CD4-positive, alpha-beta T cell treated with Interleukin-17A for 4 hours (primary cell): Measurements from ENCODE around the gene SHKBP1.
"Not testable (repeated sequence)": the region's sequence is repeated elsewhere in the genome, so short reads cannot be mapped to it uniquely, and the experiment has no call there.

Source experiments
- DNase-seq: peaks from one replicate; pipeline ENCODE4 v3.0.0-alpha.2; 2020; ENCODE audit warnings: mixed read lengths

Gene SHKBP1

DNA sequence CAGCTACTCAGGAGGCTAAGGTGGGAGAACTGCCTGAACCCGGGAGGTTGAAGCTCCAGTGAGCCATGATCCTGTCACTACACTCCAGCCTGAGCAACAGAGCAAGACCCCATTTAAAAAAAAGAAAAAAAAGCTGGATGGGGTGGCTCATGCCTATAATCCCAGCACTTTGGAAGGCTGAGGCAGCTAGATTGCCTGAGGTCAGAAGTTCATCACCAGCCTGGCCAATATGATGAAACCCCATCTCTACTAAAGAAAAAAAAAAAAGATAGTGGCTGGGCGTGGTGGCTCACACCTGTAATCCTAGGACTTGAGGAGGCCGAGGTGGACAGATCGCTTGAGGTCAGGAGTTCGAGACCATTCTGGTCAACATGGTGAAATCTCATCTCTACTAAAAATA is 39.5 kb downstream of the SHKBP1 start:
- DNase-seq, result no peak

DNA sequence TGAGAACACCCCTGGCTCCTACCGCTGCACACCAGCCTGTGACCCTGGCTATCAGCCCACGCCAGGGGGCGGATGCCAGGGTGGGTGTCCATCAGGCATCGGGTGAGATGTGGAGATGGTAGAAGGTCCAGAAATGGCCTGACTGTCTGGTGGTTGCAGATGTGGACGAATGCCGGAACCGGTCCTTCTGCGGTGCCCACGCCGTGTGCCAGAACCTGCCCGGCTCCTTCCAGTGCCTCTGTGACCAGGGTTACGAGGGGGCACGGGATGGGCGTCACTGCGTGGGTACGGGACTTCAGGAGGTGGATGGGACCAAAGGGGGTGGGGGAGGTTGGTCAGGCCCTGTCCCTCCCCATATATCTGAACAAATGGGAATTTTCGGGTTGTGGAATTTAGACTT is 40.3 kb downstream of the SHKBP1 start:
- DNase-seq, result no peak

DNA sequence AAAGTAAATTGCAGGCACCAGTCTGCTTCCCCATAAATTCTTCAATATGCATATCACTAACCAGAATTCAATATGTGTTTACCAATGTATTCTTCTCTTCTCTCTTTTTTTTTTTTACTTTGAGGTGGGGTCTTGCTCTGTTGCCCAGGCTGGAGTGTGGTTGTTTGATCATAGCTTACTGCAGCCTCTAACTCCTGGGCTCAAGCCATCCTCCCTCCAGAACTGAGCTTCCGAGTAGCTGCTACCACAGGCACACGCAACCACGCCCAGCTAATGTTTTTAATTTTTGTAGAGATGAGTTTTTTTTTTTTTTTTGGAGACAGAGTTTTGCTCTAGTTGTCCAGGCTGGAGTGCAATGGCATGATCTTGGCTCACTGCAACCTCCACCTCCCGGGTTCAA is 41.3 kb downstream of the SHKBP1 start:
- DNase-seq, result no peak

DNA sequence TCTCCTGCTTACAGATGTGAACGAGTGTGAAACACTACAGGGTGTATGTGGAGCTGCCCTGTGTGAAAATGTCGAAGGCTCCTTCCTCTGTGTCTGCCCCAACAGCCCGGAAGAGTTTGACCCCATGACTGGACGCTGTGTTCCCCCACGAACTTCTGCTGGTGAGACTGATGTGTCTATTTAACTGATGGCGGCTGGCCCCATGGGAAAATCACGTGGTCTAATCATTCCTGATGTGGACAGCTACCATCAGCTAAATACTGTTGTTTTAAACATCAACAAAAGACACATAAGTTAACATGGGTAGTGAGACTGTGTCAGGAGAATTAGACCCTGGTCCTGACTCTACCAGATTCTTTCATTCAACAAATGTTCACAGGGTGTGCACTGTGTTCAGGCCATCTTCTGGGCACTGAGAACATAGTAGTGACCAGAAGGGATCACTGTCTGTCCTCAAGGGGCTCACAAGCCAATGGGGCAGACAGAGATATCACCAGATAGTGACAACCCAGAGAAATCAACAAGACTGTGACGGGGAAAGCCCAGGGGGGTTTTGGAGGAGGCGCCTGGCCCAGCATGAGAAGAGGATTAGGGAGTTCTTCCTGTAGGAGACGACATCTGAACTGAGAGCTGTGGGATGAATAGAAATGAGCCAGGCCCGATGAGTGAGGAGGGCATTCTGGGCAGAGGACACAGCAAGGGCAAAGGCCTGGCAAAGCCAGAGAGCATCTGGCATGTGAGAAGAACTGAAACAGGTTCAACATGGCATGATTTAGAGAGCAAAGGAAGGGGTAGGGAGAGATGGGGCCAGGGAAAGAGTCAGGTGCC is 42.9 kb downstream of the SHKBP1 start:
- DNase-seq, result no peak

DNA sequence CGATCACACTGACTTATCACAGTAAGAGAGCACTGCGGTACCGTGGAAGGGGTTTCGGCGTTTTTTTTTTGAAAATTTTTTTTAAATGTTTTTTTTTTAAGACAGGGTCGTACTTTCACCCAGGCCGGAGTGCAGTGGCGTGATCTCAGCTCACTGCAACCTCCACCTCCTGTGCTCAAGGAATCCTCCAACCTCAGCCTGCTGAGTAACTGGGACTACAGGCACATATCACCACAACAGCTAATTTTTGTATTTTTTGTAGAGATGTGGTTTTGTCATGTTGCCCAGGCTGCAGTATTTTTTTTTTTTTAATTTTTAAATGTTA is 43.5 kb downstream of the SHKBP1 start:
- no peak for DNase-seq

DNA sequence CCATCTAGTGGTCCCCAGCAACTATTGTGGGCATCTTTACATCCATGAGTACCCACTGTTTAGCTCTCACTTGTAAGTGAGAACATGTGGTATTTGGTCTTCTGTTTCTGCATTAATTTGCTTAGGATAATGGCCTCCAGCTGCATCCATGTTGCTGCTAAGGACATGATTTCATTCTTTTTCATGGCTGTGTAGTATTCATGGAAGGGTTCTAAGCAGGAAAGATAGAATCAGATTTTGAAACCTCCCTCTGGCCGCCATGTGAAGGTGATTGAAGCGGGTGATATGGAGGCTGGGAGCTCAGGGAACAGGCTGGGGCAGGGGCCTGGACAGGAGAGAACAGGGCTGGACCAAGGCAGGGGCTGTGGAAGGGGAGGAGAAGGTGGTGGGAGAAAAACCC is 44.6 kb downstream of the SHKBP1 start:
- no peak for DNase-seq

DNA sequence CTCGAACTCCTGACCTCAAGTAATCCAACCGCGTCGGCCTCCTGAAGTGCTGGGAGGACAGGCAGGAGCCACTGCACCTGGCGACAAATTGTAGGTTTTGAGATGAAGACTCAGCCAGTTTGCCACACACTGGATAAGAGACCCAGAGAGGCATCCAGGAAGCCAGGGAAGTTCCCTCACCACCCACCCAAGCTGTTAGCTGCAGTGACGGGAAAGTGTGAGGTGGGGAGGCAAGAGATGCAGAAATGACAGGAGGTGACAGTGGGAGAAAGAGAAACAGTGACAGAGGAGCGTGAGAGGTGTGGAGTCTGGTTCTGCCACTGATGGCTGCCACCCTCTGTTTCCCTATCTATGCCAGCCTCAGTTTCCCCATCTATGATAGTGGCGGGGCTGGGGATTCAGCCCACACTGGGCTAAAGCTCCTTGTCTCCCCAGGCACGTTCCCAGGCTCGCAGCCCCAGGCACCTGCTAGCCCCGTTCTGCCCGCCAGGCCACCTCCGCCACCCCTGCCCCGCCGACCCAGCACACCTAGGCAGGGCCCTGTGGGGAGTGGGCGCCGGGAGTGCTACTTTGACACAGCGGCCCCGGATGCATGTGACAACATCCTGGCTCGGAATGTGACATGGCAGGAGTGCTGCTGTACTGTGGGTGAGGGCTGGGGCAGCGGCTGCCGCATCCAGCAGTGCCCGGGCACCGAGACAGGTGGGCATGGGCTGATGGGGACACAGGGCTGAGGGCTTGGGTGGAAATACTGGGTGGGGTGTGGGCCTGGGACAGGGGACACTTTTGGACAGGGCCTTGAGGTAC is 45.5 kb downstream of the SHKBP1 start:
- no peak for DNase-seq

DNA sequence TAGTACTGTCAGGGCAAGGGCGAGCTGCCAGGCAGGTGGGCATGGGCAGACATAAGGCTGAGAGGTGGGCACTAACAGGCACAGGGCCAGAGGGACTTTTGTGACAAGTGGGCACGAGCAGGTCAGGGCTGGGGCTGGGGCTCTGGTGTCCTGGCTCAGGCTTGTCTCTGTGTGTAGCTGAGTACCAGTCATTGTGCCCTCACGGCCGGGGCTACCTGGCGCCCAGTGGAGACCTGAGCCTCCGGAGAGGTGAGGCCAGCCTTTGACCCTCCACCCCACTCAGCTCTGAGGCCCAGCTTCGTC is 46.1 kb downstream of the SHKBP1 start:
- no peak for DNase-seq

DNA sequence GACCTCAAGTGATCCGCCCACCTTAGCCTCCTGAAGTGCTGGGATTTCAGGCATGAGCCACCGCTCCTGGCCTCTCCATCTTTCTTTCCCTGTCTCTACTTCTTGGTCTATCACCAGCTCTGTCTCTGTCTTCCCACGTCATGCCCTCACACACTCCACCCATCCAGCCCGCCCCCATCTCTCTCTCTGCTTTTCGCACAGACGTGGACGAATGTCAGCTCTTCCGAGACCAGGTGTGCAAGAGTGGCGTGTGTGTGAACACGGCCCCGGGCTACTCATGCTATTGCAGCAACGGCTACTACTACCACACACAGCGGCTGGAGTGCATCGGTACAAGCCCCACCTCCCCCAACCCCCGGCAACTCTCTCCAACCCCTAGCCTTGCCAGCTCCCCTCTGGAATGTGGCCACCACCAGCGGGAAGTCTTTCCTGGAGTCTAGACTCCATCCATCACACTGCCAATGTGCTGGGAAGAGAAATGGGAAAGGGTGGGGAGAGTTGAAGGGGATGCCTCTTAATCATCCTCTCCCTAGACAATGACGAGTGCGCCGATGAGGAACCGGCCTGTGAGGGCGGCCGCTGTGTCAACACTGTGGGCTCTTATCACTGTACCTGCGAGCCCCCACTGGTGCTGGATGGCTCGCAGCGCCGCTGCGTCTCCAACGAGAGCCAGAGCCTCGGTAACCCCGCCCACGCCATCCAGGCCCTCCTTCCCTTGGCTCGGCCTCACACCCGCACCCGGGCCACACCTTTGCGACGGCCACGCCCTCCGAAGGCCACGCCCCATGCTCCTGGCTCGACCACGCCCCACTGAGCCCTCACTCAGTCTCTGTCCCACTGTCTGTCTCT is 47.0 kb downstream of the SHKBP1 start:
- DNase-seq, result no peak

DNA sequence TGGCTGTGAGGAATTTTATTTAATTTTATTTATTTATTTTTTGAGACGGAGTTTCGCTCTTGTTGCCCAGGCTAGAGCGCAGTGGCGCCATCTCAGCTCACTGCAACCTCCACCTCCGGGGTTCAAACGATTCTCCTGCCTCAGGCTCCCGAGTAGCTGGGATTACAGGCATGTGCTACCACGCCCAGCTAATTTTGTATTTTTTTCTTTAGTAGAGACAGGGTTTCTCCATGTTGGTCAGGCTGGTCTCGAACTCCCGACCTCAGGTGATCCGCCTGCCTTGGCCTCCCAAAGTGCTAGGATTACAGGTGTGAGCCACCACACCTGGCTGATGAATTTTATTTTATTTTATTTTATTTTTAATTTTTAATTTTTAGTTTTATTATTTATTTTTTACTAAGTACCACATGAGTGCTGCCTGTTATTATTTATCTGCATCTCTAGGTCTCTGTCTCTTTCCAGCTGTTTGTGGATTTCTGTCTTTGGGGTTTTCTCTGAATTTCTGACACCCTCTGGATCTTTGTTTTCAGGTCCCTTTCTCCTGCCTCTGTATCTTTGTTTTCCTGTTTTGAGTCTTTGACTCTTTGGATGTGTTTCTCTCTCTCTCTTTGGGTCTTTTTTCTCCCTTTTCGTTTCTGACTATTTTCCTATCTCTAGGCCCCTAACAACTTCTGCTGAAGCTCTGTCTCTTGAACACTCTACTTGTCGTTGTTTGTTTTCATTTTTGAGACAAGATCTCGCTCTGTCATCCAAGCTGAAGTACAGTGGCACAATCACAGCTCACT is 47.9 kb downstream of the SHKBP1 start:
- DNase-seq, result not testable (repeated sequence)

DNA sequence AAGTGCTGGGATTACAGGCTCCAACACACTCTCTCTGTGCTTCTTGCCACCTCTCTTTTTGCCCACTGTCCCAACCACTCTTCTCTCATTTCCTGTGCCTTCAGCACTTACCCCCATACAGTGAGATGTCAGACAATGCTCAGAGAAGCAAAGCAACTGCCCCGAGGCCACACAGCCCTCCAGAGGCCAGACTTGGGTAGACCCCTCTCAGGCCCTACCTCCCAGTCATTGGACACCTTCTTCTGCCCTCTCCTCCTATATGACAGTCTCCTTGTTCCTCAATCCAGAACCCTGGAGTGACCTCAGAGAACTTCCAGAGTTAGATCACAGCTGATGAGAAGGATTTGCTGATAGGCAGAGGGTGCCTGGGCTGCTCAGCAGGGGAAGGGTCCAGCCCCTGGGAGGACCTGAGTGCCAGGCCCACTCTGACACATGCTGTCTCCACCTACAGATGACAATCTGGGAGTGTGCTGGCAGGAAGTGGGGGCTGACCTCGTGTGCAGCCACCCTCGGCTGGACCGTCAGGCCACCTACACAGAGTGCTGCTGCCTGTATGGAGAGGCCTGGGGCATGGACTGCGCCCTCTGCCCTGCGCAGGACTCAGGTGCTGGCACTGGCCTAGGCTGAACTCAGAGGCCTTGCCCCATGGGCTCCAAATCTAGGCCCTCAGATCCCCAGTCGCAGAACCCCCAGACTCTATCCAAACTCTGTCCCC is 48.9 kb downstream of the SHKBP1 start:
- no peak for DNase-seq

DNA sequence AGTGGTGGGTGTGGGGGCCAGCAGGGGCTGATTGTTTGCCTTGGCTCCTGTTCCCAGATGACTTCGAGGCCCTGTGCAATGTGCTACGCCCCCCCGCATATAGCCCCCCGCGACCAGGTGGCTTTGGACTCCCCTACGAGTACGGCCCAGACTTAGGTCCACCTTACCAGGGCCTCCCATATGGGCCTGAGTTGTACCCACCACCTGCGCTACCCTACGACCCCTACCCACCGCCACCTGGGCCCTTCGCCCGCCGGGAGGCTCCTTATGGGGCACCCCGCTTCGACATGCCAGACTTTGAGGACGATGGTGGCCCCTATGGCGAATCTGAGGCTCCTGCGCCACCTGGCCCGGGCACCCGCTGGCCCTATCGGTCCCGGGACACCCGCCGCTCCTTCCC is 50.2 kb downstream of the SHKBP1 start:
- no peak for DNase-seq

DNA sequence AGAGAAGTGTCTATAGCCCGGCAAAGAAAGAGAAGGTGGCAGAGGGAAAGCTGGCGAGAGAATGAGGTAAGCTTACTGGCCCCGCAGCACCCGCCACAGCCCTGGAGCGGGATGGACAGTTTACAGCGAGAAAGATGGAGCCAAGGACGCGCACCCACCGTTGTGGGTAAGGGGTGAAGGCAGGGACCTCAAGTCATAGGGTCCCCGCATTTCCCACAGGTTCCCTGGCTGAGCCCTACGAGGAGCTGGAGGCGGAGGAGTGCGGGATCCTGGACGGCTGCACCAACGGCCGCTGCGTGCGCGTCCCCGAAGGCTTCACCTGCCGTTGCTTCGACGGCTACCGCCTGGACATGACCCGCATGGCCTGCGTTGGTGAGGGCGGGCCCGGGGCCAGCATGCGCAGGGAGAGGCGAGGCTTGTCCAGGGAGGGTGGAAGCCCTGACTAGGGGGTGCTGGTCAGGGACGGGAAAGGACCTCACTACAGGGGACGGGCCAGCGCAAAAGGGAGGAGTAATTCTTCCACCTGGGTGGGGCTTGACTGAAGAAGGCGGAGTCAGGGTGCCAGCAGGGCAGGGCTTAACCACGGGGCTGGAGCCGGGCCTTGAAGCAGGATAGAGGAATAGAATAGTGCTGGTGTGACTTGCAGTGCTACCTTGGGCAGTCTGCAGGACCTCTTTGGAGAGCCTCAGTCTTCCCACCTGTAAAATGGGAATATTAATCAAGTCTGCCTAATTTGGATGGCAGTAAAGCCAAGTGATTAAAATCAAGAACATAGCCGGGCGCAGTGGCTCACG is 51.0 kb downstream of the SHKBP1 start:
- no peak for DNase-seq

DNA sequence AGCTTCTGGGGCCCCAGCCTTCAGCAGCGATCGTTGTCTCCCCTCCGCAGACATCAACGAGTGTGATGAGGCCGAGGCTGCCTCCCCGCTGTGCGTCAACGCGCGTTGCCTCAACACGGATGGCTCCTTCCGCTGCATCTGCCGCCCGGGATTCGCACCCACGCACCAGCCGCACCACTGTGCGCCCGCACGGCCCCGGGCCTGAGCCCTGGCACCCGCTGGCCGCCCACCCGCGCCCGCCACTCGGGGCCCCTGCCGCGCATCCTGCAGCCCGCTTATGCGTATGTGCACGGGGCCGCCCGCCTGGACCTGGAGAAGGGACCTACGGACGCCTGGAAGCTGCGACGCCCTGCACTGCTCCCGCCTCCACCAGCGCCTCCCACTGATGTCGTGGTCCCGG is 52.7 kb downstream of the SHKBP1 start:
- DNase-seq, result no peak

DNA sequence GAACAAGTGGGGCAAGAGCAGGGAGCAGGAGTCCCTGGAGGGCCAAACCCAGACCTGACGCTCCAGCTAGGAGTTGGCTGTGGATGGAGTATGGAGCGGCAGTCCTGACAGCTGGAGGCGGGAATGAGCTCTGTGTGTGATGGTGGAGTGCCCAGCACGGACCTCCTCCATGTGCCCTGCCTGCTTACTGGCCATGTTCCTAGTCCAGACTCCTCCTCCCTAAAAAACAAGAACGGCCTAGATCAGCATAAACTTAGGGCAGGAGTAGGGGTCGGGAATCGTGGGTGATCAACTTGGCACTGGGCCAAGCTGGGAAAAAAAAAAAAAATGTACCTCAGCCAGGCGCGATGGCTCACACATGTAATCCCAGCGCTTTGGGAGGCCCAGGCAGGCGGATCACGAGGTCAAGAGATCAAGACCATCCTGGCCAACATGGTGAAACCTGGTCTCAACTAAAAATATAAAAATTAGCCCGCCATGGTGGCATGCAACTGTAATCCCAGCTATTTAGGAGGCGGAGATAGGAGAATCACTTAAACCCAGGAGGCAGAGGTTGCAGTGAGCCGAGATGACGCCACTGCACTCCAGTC is 54.0 kb downstream of the SHKBP1 start:
- no peak for DNase-seq

DNA sequence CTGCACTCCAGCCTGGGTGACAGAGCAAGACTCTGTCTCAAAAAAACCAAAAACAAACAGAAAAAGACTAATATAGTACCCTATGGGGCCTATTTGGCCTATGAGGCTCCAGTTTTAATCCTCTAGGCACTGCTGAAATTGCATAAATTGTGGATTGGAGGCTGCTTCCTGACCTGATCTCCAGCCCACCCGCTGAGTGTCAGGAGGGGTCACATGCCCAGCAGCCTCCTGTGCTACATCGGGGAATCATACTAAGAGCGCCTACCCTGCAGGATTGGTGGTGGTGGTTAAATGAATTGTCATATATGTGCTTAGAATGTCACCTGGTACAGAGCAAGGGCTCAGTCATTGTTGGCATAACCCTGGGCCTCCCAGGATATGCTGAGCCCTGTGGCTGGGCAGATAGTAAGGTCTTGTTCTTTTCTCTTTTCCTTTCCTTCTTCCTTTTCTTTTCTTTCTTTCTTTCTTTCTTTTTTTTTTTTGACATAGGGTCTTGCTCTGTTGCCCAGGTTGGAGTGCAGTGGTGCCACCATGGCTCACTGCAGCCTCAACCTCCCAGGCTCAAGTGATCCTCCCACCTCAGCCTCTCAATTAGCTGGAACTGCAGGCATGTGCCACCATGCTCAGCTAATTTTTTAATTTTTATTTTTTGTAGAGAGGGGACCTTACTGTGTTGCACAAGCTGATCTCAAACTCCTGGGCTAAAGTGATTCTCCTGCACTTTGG is 55.8 kb downstream of the SHKBP1 start:
- no peak for DNase-seq

DNA sequence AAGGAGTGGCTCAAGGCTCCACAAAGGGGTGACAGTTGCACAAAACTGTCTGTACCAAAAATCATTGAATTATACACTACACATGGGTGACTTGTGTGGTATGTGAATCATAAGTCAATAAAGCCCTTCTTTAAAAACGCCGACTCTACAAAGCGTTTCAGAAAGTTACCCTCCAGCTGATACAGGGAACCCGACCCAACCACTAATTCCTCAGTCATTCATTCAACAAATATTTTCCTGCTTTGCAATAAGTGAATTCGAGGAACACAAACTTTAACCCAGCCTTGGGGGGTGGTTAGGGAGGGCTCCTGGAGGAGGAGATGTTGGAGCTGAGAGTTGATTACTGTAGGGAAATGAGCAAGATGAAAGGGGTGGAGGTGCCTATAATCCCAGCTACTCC is 56.5 kb downstream of the SHKBP1 start:
- no peak for DNase-seq

DNA sequence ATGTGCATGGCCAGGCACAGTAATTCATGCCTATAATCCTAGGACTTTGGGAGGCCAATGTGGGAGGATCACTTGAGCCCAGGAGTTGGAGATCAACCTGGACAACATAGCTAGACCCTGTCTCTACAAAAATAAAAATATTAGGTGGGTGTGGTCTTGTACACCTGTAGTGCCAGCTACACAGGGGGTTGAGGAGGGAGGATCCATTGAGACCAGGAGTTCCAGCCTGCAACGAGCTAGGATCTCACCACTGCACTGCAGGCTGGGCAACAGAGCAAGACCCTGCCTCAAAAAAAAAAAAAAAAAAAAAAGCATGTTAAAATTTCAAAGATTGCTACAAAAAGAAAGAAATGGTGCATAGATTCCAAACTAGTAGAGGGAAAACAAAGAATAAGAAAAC is 61.7 kb downstream of the SHKBP1 start:
- no peak for DNase-seq

DNA sequence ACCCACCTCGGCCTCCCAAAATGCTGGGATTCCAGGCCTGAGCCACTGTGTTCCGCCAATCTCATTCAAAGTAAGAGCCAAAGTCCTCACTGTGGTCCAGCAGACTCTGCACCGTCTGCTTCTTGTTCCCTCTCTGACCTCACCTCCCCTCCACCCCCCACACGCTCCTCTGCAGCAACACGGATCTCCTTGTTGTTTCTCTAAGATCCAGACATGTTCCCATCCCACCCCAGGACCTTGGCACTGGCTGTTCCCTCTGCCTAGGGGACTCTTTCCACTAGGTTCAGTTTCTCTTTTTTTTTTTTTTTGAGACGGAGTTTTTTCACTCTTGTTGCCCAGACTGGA is 62.9 kb downstream of the SHKBP1 start:
- no peak for DNase-seq

DNA sequence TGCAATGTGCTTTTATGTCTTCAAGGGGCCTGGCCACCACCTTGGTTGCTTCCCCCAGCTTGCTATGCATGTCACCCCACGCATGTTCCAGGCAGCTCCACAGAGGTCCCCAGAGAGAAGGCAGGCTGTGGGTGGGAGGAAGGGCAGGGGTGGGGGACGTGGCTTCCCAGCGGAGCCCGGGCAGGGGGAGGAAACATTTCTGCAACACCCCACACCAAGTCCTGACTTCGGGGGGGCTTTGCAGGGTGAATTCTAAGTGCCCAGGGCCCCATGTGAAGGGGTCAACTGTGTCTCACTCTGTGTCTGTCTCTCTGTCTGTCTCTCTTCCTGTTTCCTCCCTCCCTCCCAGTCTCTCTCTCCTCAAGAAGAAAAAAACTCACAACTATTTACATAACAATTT is 64.1 kb downstream of the SHKBP1 start:
- DNase-seq, result peak; percentile 54
